A549 (cell line): ENCODE data around the gene ACTR1B. TPM values are rescaled to one million over a fixed set of nuclear protein-coding genes. Genes with fewer than 3 reads are reported as not detected.

Source experiments
- ATAC-seq, 2 experiments: fragments of 200-7000 bp in 1 of 2; fragments of >200 bp in 1 of 2; cut with Nextera tagmentation in 1 of 2; cut with Tn5 transposase in 1 of 2; 3 replicates each; pipeline versions ENCODE4 v1.8.0 to v1.9.1; 2018 to 2020; ENCODE audit warnings: mild to moderate bottlenecking in 1 of 2, moderate library complexity in 1 of 2
- CTCF ChIA-PET: fragments of 300-600 bp; sonication (Branson Sonifier 250); formaldehyde crosslinking; extraction: SDS; loops from one replicate; lab custom pipeline; 2021; ENCODE audit warnings: antibody characterized with exemption, inconsistent platforms; lab: Yijun Ruan, JAX
- POLR2A ChIA-PET: fragments of 350-600 bp; formaldehyde crosslinking; extraction: SDS; loops from one replicate; lab custom pipeline; 2021; ENCODE audit warnings: antibody characterized with exemption, inconsistent platforms; lab: Yijun Ruan, JAX
- DNase-seq, 2 experiments: peaks; one replicate each; pipeline versions ENCODE4 v3.0.0 to v3.0.0-alpha.2; 2011 to 2016; ENCODE audit warnings: low read depth in 1 of 2, low spot score in 1 of 2
- FAIRE-seq: peaks from 2 replicates; lab custom pipeline; 2011; peaks lifted over from hg19 to GRCh38; lab: Jason Lieb, UNC
- H3K27ac ChIP-seq, 2 experiments: fragments of >200 bp; sonication (Bioruptor Twin); formaldehyde crosslinking; 3 replicates each; pipeline ENCODE4 v1.5.1; 2016 to 2017
- H3K4me1 ChIP-seq: fragments of >200 bp; sonication (Bioruptor Twin); formaldehyde crosslinking; 3 replicates; pipeline ENCODE4 v1.6.1; 2016
- H3K4me2 ChIP-seq: fragments of >200 bp; sonication (Bioruptor Twin); formaldehyde crosslinking; 3 replicates; pipeline ENCODE4 v1.6.1; 2016
- H3K4me3 ChIP-seq: fragments of >200 bp; sonication (Bioruptor Twin); formaldehyde crosslinking; 3 replicates; pipeline ENCODE4 v1.5.1; 2016
- H3K9me3 ChIP-seq: fragments of >200 bp; sonication (Bioruptor Twin); formaldehyde crosslinking; 3 replicates; pipeline ENCODE4 v1.6.1; 2016
- ATOH8 ChIP-seq: fragments of 250-450 bp; sonication (Bioruptor Pico); IDR thresholded peaks from 2 replicates; pipeline ENCODE4 v1.5.0; 2020; ENCODE audit warnings: low read depth, mild to moderate bottlenecking, moderate library complexity
- BCL3 ChIP-seq: fragments of >200 bp; sonication (Bioruptor Twin); formaldehyde crosslinking; IDR thresholded peaks from 3 replicates; pipeline ENCODE4 v1.6.1; 2016
- CBX8 ChIP-seq: fragments of 200-600 bp; sonication (generic); IDR thresholded peaks from 2 replicates; pipeline ENCODE4 v1.6.1; 2016
- CHD2 ChIP-seq: fragments of 150-350 bp; IDR thresholded peaks from 2 replicates; pipeline ENCODE4 v1.6.1; 2014; ENCODE audit warnings: low read length; ENCODE audit not compliant: partially characterized antibody
- CTCF ChIP-seq: fragments of >200 bp; sonication (Bioruptor Twin); formaldehyde crosslinking; IDR thresholded peaks from 3 replicates; pipeline ENCODE4 v1.5.1; 2016
- EHMT2 ChIP-seq: fragments of 200-600 bp; sonication (generic); IDR thresholded peaks from 2 replicates; pipeline ENCODE4 v1.6.1; 2016; ENCODE audit warnings: antibody characterized with exemption, low read depth, mild to moderate bottlenecking, moderate library complexity
- FOSL2 ChIP-seq, 2 experiments: fragments of 450-650 bp in 1 of 2; fragments of >200 bp in 1 of 2; sonication (Bioruptor Twin) in 1 of 2; formaldehyde crosslinking; IDR thresholded peaks; 2 replicates each; pipeline versions ENCODE4 v1.5.0 to v1.6.1; 2016 to 2020; ENCODE audit warnings: mild to moderate bottlenecking in 1 of 2, moderate library complexity in 1 of 2
- FOXS1 ChIP-seq: fragments of 250-450 bp; sonication (Bioruptor Pico); IDR thresholded peaks from 2 replicates; pipeline ENCODE4 v1.5.0; 2020; ENCODE audit warnings: mild to moderate bottlenecking, moderate library complexity
- HMGXB4 ChIP-seq: fragments of 250-450 bp; sonication (Bioruptor Pico); IDR thresholded peaks from 2 replicates; pipeline ENCODE4 v1.5.0; 2021; ENCODE audit warnings: mild to moderate bottlenecking, moderate library complexity, borderline replicate concordance
- HOXA7 ChIP-seq: fragments of 250-450 bp; sonication (Bioruptor Pico); IDR thresholded peaks from 2 replicates; pipeline ENCODE4 v1.5.0; 2020; ENCODE audit warnings: mild to moderate bottlenecking, moderate library complexity
- HOXB13 ChIP-seq: fragments of 250-450 bp; sonication (Bioruptor Pico); IDR thresholded peaks from 2 replicates; pipeline ENCODE4 v1.5.0; 2020; ENCODE audit warnings: low read depth, mild to moderate bottlenecking, moderate library complexity
- KDM1A ChIP-seq: fragments of 200-600 bp; sonication (generic); IDR thresholded peaks from 2 replicates; pipeline ENCODE4 v1.6.1; 2016; ENCODE audit warnings: low read depth, mild to moderate bottlenecking
- MAZ ChIP-seq: fragments of 150-350 bp; IDR thresholded peaks from 2 replicates; pipeline ENCODE4 v1.6.1; 2014; ENCODE audit warnings: antibody characterized with exemption, low read depth, low read length, borderline replicate concordance
- MYC ChIP-seq: IDR thresholded peaks from 2 replicates; pipeline ENCODE4 v1.6.1; 2012; ENCODE audit warnings: mild to moderate bottlenecking, inconsistent platforms, low read length, improper control_type of control experiment, borderline replicate concordance
- NFE2L2 ChIP-seq: fragments of 150-350 bp; conservative IDR thresholded peaks from 2 replicates; pipeline ENCODE4 v1.6.1; 2014; ENCODE audit warnings: low read length
- NPAS2 ChIP-seq: fragments of 250-450 bp; sonication (Bioruptor Pico); IDR thresholded peaks from 2 replicates; pipeline ENCODE4 v1.8.0; 2022; ENCODE audit warnings: mild to moderate bottlenecking, moderate library complexity, borderline replicate concordance
- PBX3 ChIP-seq: IDR thresholded peaks from 2 replicates; pipeline ENCODE4 v1.6.1; 2012
- PHF8 ChIP-seq: fragments of 200-600 bp; sonication (generic); IDR thresholded peaks from 2 replicates; pipeline ENCODE4 v1.6.1; 2016; ENCODE audit warnings: low read depth, mild to moderate bottlenecking, antibody characterized with exemption, moderate library complexity, borderline replicate concordance
- REST ChIP-seq: fragments of 200-600 bp; sonication (generic); IDR thresholded peaks from 2 replicates; pipeline ENCODE4 v1.6.1; 2016; ENCODE audit warnings: antibody characterized with exemption, mild to moderate bottlenecking, moderate library complexity
- RFX5 ChIP-seq: fragments of 450-650 bp; IDR thresholded peaks from 2 replicates; pipeline ENCODE4 v1.7.1; 2014; ENCODE audit warnings: antibody characterized with exemption, mild to moderate bottlenecking, moderate library complexity
- SMC3 ChIP-seq: fragments of >200 bp; sonication (Bioruptor Twin); formaldehyde crosslinking; IDR thresholded peaks from 3 replicates; pipeline ENCODE4 v1.6.1; 2018; ENCODE audit warnings: inconsistent platforms
- USF2 ChIP-seq: fragments of 450-650 bp; IDR thresholded peaks from 2 replicates; pipeline ENCODE4 v1.6.1; 2014; ENCODE audit warnings: antibody characterized with exemption
- ZFP36 ChIP-seq: fragments of 450-650 bp; IDR thresholded peaks from 2 replicates; pipeline ENCODE4 v1.6.1; 2014; ENCODE audit warnings: borderline replicate concordance; ENCODE audit not compliant: partially characterized antibody
- ZNF302 ChIP-seq: fragments of 250-450 bp; sonication (Bioruptor Pico); IDR thresholded peaks from 2 replicates; pipeline ENCODE4 v1.9.0; 2021; ENCODE audit warnings: inconsistent platforms, mild to moderate bottlenecking, moderate library complexity
- ZSCAN20 ChIP-seq: fragments of 250-450 bp; sonication (Bioruptor Pico); IDR thresholded peaks from 2 replicates; pipeline ENCODE4 v1.8.0; 2022; ENCODE audit warnings: mild to moderate bottlenecking, moderate library complexity
- WGBS: methylation state at CpG from one replicate; pipeline ENCODE4 v1.1.6; 2017; ENCODE audit errors: missing lambda C conversion rate; 5-methylcytosine and 5-hydroxymethylcytosine counted together
- polyA minus RNA-seq: library from RNA; depleted of rRNA, polyadenylated mRNA; stranded (reverse); fragments of >200 nt; gene quantifications from 2 replicates; pipeline ENCODE4 v1.2.3, GENCODE V29; 2011; rRNA and poly(A)+ RNA removed
- polyA plus RNA-seq, 4 experiments: library from polyadenylated mRNA; depleted of rRNA in 3 of 4; stranded (reverse); fragments of >200 nt; fragmentation: RNase III in 1 of 4; extraction: RNeasy Plus Mini Kit Qiagen cat#74134 plus additional on column Dnase treatment in 1 of 4; gene quantifications; 2 replicates in 3 of 4; 3 replicates in 1 of 4; pipeline ENCODE4 v1.2.3, GENCODE V29; 2011 to 2017

ACTR1B gene
- polyA plus RNA-seq (2011; rRNA removed) (24.7 and 30.0 TPM in 2 replicates), polyA plus RNA-seq (2017; fragmentation: RNase III; extraction: RNeasy Plus Mini Kit Qiagen cat#74134 plus additional on column Dnase treatment) (33.5 to 42.0 TPM (median 37.6 TPM) in 3 replicates), polyA minus RNA-seq (42.7 and 43.5 TPM in 2 replicates)
- 43.3 and 54.6 TPM in 2 replicates for polyA plus RNA-seq (2012; cell fraction: cytosol; rRNA removed)
- polyA plus RNA-seq (2012; cell fraction: nucleus; rRNA removed) = 96.2 and 106 TPM in 2 replicates

- peak within 1 kb of the TSS; percentile 96 to 97 for H3K27ac ChIP-seq
- peak within 1 kb of the TSS; percentile 79 for H3K4me2 ChIP-seq
- ChIA-PET CTCF (interaction anchor here (0.5 to 6.2 kb wide), 14 partner anchors 9 to 899 kb away, joined by 3 to 93 read pairs (median 4); no protein-coding TSS in a partner anchor), POLR2A (interaction anchor here (0.8 to 4.1 kb wide), 6 partner anchors 10 to 74 kb away, joined by 3 to 76 read pairs (median 6); partner anchors contain the start of genes ANKRD36B and COX5B)
- ATAC-seq = peak; percentile 90 to 95
- no peaks in the 10 kb centered on the region for H3K9me3 ChIP-seq
- H3K4me3 ChIP-seq = peak within 1 kb of the TSS; percentile 95
- peak; percentile 85 to 98 for DNase-seq
- H3K4me1 ChIP-seq = peaks cover 9% of the 10 kb centered on the region
- FAIRE-seq = no peak
- 1% methylated on average over 38 of the region's 60 CpGs for WGBS
- TF ChIP-seq ZFP36 = no peak
- 0 out of 2 replicates have a peak, but pooled peaks have one; percentile 57 for TF ChIP-seq HMGXB4 (CRISPR knock-in tag)
- no peak for TF ChIP-seq ZNF302 (CRISPR knock-in tag)
- TF ChIP-seq NFE2L2 = no peak
- TF ChIP-seq EHMT2 = no peak
- no peak for TF ChIP-seq CBX8
- TF ChIP-seq FOSL2 (IDR thresholded peaks at IDR 0.05) = no peak
- TF ChIP-seq FOSL2 (CRISPR knock-in tag; IDR thresholded peaks at IDR 0.05) = peak; percentile 52
- TF ChIP-seq HOXA7 (CRISPR knock-in tag) = no peak
- peak; percentile 94 for TF ChIP-seq RFX5
- TF ChIP-seq CHD2 = no peak
- no peak for TF ChIP-seq MAZ
- TF ChIP-seq ATOH8 (CRISPR knock-in tag) = no peak
- TF ChIP-seq KDM1A = no peak
- TF ChIP-seq PHF8 = peak; percentile 89; the same call in 1 of the 2 replicates
- TF ChIP-seq MYC = peak; percentile 30; the same call in 1 of the 2 replicates
- TF ChIP-seq PBX3 = peak; percentile 88
- TF ChIP-seq HOXB13 (CRISPR knock-in tag) = no peak
- TF ChIP-seq REST = no peak
- peak; percentile 55; the same call in 1 of the 3 replicates for TF ChIP-seq BCL3
- TF ChIP-seq NPAS2 = no peak
- no peak for TF ChIP-seq ZSCAN20 (CRISPR knock-in tag)
- TF ChIP-seq USF2 = no peak
- TF ChIP-seq CTCF = peak; percentile 61
- TF ChIP-seq SMC3 = peak; percentile 29; the same call in 1 of the 3 replicates
- TF ChIP-seq FOXS1 = no peak
Observed at GRCh38 chr2:97663962-97664635, at the start of gene ACTR1B. Gene ACTR1B (minus strand): TSS chr2:97664044. CDS start chr2:97663890, 154 bp downstream.
